HK-2 (cell line): ENCODE results near the gene EYS.
A peak's percentile ranks its signal among the peaks of the same experiment; 100 is the strongest.
"Not testable (repeated sequence)": the region's sequence is repeated elsewhere in the genome, so short reads cannot be mapped to it uniquely, and the experiment has no call there.

Experiments
- DNase-seq: peaks from one replicate; pipeline ENCODE4 v3.0.0-alpha.2; 2018; ENCODE audit not compliant: unreplicated experiment

EYS gene

DNA sequence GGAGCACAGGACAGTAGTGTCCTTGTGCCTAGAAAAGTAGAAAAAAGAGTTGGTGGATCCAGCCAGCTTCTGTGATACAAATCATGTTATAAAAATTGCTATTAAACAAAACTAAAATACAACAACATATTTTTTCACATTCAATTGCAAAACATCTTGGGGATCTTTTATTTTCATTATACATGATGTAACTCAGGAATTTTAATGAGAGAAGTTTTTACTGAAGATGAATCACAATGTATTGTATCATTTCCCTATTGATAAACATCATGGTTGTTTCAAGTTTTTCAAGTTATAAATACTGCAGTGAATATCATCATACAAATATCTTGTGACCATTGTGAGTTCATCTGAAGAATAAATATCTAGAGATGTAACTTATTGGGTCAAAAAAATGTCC is 1463.4 kb downstream of the EYS start:
- DNase-seq, result no peak

DNA sequence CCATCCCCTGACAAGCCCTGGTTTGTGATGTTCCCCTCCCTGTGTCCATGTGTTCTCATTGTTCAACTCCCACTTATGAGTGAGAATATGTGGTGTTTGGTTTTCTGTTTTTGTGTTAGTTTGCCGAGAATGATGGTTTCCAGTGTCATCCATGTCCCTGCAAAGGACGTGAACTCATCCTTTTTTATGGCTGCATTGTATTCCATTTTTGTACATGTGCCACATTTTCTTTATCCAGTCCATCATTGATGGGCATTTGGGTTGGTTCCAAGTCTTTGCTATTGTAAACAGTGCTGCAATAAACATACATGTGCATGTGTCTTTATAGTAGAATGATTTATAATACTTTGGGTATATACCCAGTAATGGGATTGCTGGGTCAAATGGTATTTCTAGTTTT is 1468.1 kb downstream of the EYS start:
- DNase-seq, result not testable (repeated sequence)

DNA sequence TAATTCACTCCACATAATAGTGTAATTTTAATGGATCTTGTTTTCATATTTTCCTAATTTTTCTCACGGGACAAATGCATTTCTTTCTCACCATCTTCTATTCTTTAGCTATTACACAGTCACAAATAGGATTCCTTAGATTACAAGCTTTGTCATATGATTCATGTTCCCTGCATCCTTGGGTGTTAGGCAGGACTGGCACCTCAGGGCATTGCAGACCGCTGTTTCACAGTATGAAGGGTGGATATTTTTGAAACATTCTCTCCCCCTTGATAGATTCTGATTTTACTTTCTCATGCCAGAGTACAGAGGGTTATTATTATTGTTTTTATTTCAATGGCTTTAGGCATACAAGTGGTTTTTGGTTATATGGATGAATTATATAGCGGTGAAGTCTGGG is 1469.0 kb downstream of the EYS start:
- no peak for DNase-seq

DNA sequence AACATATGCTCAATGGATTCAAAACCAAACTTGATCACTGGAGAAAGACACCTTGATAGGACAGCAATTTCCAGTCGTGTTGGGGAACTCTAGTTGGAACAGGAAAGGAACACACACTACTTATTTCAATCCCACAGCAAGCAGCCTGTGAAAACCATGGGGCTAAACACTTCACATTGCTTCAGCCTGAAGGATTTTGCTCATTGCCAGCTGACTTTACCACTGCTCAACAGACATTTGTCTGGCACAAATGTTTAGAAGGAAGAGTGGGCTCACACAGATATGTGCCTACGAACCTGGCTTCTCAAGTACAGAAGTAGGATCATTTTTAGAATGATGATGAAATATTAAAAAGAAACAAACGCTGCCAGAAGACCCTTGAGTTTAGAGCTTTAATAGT is 1473.3 kb downstream of the EYS start:
- no peak for DNase-seq

DNA sequence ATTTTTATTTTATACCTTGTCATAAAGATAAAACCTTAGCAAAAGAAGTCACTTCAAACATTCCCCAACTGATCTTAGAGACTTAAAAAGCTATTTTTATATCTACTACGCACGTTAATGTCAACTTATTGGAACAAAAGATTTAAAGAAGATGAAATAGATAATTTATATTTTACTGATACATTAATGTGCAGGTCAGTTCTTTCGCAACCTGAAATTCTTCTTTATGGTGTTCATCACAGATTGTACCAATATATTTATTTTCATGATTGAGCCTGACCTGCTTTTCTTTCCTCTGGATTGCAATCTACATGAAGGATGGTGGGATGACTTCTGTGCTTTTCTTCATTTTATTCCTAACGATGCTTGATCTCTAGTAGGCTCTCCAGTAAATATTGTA is 1475.1 kb downstream of the EYS start:
- no peak for DNase-seq

DNA sequence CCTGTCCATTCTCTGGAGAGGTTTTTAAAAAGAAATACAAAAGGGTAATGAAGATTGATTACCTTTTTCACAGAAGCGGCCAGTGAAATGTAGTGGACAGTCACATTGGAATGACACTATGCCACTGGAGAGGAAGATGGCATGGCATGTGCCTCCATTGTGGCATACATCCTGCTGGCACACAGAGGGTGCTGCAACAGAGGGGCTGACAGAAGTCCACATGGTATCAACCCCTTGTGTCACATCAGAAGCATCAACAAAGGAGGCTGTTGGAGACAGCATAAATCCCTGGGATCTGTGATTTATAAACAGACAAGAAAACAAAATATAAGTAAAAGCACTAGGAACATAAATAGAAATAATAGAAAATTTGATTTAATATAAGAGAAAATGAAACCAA is 1476.5 kb downstream of the EYS start:
- no peak for DNase-seq

DNA sequence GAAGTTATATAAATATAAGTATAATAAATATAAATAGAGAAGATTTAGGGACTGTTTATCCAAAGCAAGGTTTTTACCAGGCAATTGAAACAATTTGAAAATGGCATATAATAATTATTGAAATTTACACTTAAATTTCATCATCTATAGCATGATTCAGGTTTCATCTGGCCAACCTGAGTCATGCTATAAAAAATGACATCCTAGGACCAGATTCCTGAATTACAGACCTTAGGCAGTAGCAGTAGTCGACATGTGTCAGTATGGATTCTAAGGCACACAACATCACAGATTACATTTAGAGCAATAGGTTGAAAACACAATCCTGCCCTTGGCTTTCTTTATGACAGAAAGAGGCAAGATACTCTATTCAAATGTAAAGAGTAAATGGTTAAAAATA is 1479.2 kb downstream of the EYS start:
- DNase-seq, result no peak

DNA sequence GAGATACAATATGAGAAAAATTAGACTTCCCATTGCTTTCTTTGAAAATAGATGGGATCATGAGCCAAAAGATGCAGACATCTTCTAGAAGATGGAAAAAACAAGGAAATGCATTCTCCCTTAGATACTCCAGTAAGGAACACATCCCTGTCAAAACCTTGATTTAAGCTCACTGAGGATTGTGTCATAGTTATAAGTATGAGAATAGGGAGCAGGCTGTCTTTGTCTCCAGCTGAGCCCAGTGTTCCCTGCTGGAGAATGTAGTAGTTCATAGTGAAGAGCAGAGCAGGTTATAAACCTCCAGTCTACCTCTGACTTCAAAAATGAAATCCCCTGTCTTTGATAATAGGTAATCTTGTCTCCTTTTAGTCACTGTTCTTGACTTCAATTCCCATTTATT is 1481.5 kb downstream of the EYS start:
- no peak for DNase-seq

DNA sequence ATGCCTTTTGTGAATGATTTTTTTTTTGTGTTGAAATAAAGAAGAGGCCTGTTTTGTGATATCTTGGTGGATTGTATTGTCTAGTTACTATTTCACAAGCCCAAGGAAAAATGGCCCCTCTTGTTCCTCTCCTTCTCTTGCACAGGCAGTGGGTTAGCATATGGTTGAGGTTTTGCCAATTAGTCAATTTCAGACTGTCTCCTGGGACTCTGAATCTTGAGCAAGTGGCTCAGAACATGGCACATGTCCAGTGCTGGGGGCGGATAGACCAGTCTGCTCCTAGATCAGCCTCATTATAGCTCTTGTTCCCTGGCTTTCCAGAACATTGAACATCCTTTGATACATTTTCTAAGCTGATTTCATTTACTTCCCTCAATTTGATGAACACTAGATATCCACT is 1482.2 kb downstream of the EYS start:
- no peak for DNase-seq

DNA sequence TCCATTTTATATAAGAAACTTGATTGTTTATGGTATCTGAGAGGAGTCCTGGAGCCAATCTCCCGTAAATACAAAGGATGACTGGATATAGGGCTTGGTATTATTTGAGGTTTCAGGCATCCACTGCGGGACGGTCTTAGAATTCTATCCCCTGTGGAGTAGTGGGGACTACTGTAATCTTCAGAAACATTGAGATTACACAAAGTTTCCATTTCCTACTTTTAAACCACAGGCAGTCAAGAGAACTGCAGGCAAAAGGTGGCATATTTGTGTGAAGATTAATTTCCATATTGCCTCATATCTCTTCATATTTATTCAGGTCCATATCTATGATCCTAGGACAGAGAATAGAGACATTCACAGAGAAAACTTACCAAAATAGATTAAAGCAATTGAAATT is 1485.2 kb downstream of the EYS start:
- DNase-seq, result no peak

DNA sequence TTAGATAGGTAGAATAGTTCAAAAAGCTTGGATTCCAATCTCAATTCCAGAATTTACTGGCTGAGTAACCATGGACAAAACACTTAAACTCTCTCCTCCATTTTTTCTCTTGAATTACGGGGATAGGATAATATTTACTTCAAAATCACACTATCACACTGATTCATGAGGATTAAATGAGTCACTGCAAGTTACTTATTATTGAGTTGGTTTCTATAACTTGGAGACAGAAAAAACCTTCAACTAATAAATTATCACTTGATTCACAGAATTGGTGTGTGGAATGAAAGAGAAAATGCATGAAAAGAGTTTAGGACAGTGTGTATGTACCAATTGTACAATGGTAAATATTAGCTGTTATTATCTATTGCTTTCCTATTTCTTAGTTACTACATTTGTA is 1486.2 kb downstream of the EYS start:
- DNase-seq, result no peak

DNA sequence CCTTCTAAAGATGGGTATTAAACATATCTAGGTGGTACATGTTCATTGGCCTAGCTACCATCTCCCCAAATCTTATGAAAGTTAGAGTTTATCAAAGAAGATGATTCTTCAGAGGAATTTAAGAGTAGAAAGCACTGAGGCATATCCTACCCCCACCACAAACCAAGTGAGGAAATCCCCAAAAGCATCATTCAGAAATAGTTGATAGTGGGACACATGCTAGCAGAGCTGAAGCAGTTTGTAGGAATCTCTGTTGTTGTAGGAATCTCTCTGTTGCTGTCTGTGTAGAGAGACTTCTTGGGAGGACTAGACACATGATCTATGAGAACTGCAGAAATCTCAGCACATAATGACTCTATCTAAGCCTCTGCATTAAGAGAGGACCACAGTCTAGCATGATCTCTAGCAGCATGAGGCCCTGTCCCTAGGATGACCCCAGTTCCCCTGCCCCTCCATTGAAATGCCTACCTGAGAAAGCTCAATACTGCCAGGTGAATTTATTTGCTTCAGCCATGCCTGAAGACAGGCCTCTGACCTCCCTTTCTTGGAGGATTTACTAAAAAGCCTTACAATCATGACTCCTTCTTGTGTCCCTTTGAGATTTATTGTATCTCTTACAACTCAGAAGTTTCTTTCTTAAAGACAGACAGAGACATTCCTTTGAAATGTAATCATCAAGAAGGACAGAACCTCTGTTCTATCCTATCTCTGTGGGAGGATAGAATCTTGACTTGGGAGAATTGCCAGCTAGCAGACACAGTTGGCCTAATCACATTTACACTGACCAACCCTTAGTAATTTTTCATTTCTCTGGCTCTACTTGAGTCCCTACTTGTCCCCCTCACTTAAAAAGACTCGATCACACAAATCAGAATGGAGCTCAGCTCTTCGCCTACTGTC is 1489.1 kb downstream of the EYS start:
- peak; percentile 2 for DNase-seq

DNA sequence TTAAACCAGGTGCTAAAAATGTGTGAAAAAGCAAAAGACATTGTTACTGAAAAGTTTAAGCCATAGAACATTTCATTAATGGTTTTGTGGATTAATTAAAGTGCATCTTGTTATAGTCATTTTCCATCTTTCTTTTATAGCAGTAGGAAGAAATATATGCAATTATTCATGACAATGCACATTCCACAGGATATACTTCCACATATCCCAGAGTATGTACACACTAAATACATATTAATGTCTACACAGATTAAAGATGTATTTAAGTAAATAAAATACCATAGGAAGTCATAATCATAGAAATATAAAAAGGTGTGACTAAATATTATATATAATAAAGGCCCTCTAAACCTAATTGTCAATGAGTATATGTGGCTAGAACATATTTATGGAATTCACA is 1492.7 kb downstream of the EYS start:
- no peak for DNase-seq

DNA sequence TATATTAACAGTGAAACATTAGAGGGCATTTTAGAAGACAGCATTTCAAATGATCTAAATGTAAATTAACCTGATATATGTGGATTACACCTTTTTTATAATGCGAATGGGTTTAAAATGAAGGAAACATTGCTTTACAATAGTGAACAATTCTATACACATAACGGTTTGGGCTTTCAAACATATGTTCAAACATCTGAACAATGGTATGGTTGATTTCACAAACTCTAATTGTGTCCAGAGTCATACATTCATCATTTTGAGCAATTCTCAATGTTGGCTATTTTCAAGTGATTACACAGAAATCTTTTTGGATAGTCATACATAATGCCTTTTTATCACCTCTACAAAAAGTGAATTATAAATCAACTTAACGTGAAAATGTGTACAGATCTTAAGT is 1493.3 kb downstream of the EYS start:
- DNase-seq, result no peak

DNA sequence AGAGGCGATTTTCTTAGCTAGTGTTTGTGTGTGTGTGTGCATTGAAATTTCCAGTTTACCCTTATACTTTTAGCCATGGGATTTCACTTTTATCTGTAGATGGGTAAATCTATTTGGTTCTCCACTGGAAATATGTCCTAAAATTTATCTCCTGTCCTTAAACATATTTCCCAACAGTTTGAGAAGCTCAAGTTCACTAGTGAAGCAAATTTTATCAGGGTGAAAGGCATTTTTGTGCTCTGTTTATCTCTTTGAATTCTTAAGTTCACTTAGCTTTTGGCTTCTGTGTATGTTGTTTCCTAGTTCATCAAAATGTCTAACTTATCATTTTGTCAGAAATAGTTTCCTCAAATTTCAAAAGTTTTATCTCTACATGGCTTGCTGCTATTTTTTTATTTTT is 1509.8 kb downstream of the EYS start:
- no peak for DNase-seq

DNA sequence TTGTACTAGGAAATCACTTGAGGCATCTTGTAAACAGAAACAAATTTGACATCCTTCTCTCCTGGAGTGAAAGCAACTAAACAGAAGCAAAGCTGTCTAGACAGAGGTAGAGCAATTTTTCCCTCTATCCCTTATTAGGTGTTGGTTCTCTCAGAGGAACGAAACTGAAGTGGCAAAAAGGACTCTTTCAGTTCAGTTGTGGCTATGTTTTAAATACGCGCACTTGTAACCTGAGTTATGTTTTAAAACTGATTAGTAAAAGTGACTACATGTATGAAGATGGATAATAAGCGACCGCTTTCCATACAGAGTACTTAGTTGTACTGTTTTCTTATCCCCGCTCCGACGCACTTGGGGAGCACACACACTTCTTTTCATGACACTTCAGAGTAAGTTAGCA is 1520.4 kb downstream of the EYS start:
- DNase-seq, result no peak

DNA sequence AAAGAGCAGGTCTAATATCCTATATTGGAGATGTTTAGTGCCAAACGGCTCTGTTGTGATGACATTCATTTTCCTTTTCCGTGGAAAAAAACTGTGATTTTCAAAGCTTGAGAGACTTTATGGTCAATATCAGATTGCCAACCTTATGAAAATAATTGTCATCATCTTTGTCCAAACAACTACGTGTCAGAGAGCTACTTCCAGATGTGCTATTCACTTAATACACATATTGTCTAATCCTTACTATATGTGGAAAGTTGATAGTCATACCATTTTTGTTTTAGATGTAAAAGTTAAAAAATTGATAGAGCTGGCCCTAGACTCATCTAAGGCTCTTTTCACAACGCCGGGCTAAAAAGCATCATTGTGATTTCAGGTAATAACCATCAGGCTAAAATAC is 1521.4 kb downstream of the EYS start:
- DNase-seq, result no peak

DNA sequence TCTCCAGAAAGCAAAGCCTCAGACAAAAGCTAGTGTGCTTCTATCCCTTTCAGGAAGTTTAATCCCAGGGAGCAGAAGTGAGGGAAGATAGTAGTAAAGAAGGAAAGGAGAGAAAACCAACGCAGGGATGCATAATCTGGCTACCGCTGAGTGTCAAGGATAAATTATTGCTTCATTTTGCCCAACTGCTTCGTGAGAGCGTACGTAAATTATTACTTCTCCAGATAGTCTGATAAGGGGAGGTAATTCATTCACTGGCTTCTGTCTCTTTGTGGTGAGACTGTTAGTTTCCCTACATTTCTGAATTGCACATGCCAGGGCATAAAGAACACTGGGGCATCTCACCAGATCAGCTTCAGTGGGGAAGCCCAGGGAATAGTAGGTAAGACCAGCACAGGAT is 1531.7 kb downstream of the EYS start:
- no peak for DNase-seq

DNA sequence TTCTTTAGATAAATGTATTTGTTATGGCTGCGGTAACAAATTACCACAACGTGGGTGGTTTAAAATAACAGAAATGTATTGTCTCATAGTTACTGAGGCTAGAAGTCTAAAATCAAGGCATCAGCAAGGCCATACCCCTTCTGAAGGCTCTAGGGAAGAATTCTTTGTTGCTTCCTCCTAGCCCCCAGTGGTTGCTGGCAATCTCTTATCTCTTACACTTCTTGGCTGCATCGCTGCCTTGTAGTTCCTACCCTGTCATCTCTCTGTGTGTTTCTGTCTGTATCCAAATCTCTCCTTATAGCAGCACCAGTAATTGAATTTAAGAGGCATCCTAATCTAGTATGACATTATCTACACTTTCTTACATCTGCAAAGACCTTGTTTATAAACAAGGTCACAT is 1536.7 kb downstream of the EYS start:
- DNase-seq, result no peak

DNA sequence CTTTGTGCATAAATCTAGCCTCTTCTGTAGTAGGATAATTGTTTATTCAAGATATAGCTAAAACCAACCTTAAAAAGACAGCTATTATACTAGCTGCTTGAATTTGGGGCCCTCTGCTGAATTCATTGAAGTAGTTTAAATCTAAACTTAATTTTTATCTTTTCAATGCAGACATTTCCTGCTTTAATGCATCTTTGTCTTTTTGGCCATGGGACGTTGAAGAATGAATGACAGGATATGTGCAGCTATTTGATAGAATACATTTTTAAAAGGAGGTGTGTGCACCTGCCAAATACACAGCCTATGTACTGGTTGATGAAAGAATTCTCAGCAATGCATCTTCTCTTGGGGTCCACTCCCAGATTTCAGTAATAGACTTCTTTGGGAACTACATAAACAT is 1546.5 kb downstream of the EYS start:
- no peak for DNase-seq

DNA sequence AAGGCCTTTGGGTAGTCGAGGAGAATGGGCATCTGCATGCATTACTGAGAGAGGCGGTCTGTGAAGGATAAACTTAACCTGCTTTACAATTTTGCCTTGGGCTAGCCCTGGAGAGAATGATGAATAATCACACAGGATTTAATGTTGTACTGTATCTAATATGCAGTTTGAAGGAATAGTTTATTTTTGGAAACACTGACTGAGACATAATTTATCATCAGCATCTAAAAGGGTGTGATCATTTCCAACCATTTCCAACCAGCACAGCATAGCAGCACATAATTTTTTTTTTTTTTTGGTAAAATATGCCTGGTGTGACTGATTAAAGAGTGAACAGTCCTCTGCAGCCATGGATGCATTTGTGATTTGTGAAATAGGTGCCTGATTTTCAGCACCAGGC is 1552.0 kb downstream of the EYS start:
- DNase-seq, result no peak

DNA sequence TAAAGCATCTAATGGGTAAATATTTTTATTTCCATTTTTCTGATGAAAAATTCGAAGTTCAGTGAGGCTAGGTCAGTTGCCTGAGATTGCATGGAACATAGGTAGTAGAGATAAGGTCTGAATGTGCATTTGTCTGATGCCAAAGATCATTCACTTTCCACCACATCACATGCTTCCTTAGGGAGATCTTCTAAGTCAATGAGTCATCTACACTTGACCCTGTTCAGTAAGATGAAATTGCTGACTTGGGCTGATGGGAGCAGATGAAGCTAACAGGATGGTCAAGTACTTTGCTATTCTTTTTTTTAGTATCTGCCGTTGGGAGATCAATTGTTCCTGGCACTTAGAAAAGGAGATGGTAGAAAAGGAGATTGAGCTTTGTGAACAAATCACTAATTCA is 1560.2 kb downstream of the EYS start:
- no peak for DNase-seq

DNA sequence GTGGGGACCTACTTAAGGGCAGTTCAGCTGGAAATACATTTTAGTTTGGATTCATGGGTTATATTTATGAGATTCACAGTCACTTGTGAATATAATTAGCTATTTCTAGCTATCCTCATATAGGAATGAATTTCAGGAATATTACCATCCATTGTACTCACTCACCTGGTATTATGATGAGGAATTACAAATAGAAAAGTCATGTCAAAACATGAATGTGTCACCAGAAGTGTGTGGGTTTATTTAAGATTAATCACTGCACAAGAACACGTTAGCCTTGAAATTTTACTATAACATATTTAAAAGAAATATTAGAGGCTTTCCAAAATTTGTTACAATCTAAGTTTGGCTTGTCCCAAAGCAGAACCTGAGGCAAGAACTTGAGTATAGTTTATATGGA is 1560.9 kb downstream of the EYS start:
- no peak for DNase-seq

DNA sequence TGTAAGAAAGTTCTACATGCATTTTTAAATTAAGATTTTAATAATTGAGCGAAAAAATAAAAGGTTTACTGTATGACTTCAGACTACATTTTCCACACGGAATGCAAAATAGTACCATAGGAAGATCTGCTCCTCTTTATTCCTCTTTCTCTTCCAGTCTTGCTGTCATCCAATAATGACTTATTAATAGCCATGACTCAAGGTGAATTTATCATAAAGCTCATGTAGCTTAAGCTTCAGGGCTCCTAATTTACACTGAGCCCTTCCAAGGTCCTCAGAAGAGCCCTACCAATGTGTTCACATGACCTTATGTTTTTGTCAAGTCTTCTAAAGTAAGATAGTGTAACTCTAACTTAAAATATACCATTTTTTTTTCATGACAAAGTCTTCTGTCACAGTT is 1561.4 kb downstream of the EYS start:
- DNase-seq, result no peak
